HCT116 (cell line): Measurements from ENCODE around the gene OR5AC2. TPM values are rescaled to one million over a fixed set of nuclear protein-coding genes. Genes with fewer than 3 reads are reported as not detected.

Source experiments
- ATAC-seq: fragments of 200-7000 bp; cut with Tn5 transposase; 2 replicates; pipeline ENCODE4 v1.9.1; 2020; ENCODE audit warnings: mild to moderate bottlenecking, moderate library complexity
- BruUV-seq: library from RNA; stranded (reverse); fragments of 400-500 nt; replicated peaks from 2 replicates; lab custom pipeline; 2021; lab: Mats Ljungman, UMichigan
- CTCF ChIA-PET: fragments of 300-600 bp; sonication (Branson Sonifier 250); formaldehyde crosslinking; loops from one replicate; lab custom pipeline; 2021; ENCODE audit warnings: antibody characterized with exemption; lab: Charles Lee
- POLR2A ChIA-PET: fragments of 300-600, 350-600 bp; sonication (Branson Sonifier 250); formaldehyde crosslinking; loops from one replicate; lab custom pipeline; 2021; ENCODE audit warnings: antibody characterized with exemption; lab: Charles Lee
- RAD21 ChIA-PET, 2 experiments: fragments of 300-600 bp; sonication (Branson Sonifier 250); formaldehyde crosslinking; loops; one replicate each; lab custom pipeline; 2023; ENCODE audit warnings: low total read pairs in 2 of 2; ENCODE audit not compliant: uncharacterized antibody in 2 of 2, unreplicated experiment in 2 of 2, low non-redundant PET in 1 of 2; lab: Charles Lee
- DNase-seq: peaks from one replicate; pipeline ENCODE4 v3.0.0-alpha.2; 2010; ENCODE audit warnings: low read depth, low spot score
- H2AFZ ChIP-seq: fragments of 200-600 bp; shearing (Covaris generic), sonication (generic); 2 replicates; pipeline ENCODE4 v1.6.1; 2017; ENCODE audit warnings: low read depth, mixed run types, mixed read lengths, antibody characterized with exemption, low read length; ENCODE audit not compliant: poor library complexity, severe bottlenecking
- H3K27ac ChIP-seq: 2 replicates; pipeline ENCODE4 v1.5.1; 2012; ENCODE audit warnings: low read depth, low read length
- H3K27me3 ChIP-seq: fragments of 200-600 bp; sonication (generic); 2 replicates; pipeline ENCODE4 v1.6.1; 2016; ENCODE audit warnings: mixed run types, low read length, mixed read lengths; ENCODE audit not compliant: insufficient read depth
- H3K36me3 ChIP-seq, 2 experiments: fragments of 200-500 bp in 1 of 2; fragments of 200-600 bp in 1 of 2; sonication (Bioruptor generic) in 1 of 2; sonication (generic) in 1 of 2; 2 replicates each; pipeline versions ENCODE4 v1.5.1 to v1.6.1; 2014 to 2016; ENCODE audit warnings: low read length in 2 of 2, inconsistent platforms in 1 of 2, mixed read lengths in 1 of 2, mixed run types in 1 of 2; ENCODE audit not compliant: insufficient read depth in 2 of 2, control insufficient read depth in 1 of 2
- H3K4me1 ChIP-seq, 2 experiments: fragments of 200-600 bp in 1 of 2; sonication (generic) in 1 of 2; 2 replicates each; pipeline versions ENCODE4 v1.5.1 to v1.6.1; 2012 to 2017; ENCODE audit warnings: low read length in 2 of 2, inconsistent platforms in 1 of 2, mild to moderate bottlenecking in 1 of 2, mixed read lengths in 1 of 2, mixed run types in 1 of 2, moderate library complexity in 1 of 2; ENCODE audit not compliant: insufficient read depth in 2 of 2, control insufficient read depth in 1 of 2
- H3K4me2 ChIP-seq: fragments of 200-600 bp; sonication (generic); 2 replicates; pipeline ENCODE4 v1.6.1; 2017; ENCODE audit warnings: mixed run types, low read length, mixed read lengths
- H3K4me3 ChIP-seq, 2 experiments: fragments of 200-600 bp in 1 of 2; sonication (generic) in 1 of 2; replicated peaks in 1 of 2; 2 replicates each; pipeline ENCODE4 v1.5.1; 2011 to 2016; ENCODE audit warnings: low read length in 2 of 2, control low read depth in 1 of 2, low read depth in 1 of 2, mild to moderate bottlenecking in 1 of 2, mixed read lengths in 1 of 2, mixed run types in 1 of 2
- H3K79me2 ChIP-seq: fragments of 200-600 bp; sonication (generic); 2 replicates; pipeline ENCODE4 v1.6.1; 2017; ENCODE audit warnings: mild to moderate bottlenecking, mixed run types, low read length, moderate library complexity, mixed read lengths; ENCODE audit not compliant: insufficient read depth
- H3K9ac ChIP-seq: fragments of 200-600 bp; sonication (generic); 2 replicates; pipeline ENCODE4 v1.6.1; 2016; ENCODE audit warnings: low read length, mixed read lengths
- H3K9me2 ChIP-seq: fragments of 200-600 bp; sonication (generic), shearing (Covaris generic); 2 replicates; pipeline ENCODE4 v1.6.1; 2017; ENCODE audit warnings: mixed run types, mild to moderate bottlenecking, moderate library complexity; ENCODE audit not compliant: insufficient read depth
- H3K9me3 ChIP-seq, 2 experiments: fragments of 200-500 bp in 1 of 2; fragments of 200-600 bp in 1 of 2; sonication (Bioruptor generic) in 1 of 2; sonication (generic) in 1 of 2; 2 replicates each; pipeline ENCODE4 v1.6.1; 2014 to 2017; ENCODE audit warnings: low read length in 2 of 2, mixed read lengths in 2 of 2, inconsistent platforms in 1 of 2, low read depth in 1 of 2, mild to moderate bottlenecking in 1 of 2, mixed run types in 1 of 2, moderate library complexity in 1 of 2; ENCODE audit not compliant: control insufficient read depth in 1 of 2, insufficient read depth in 1 of 2
- H4K20me1 ChIP-seq: fragments of 200-600 bp; sonication (generic), shearing (Covaris generic); 2 replicates; pipeline ENCODE4 v1.6.1; 2017; ENCODE audit warnings: mixed run types, mild to moderate bottlenecking, moderate library complexity; ENCODE audit not compliant: insufficient read depth
- CBX3 ChIP-seq: IDR thresholded peaks from 2 replicates; pipeline ENCODE4 v1.6.1; 2012; ENCODE audit warnings: low read depth
- CEBPB ChIP-seq: IDR thresholded peaks from 2 replicates; pipeline ENCODE4 v1.6.1; 2012; ENCODE audit warnings: low read depth
- JUND ChIP-seq: IDR thresholded peaks from 2 replicates; pipeline ENCODE4 v1.6.1; 2012
- POLR2A ChIP-seq: IDR thresholded peaks from 2 replicates; pipeline ENCODE4 v1.7.0; 2011; ENCODE audit warnings: borderline replicate concordance; ENCODE audit not compliant: insufficient read depth, insufficient read length; ENCODE audit errors: extremely low read depth
- intact Hi-C: fragments of 100-400 bp; cut with micrococcal nuclease; formaldehyde crosslinking; loops from 2 replicates; pipeline ENCODE4 v1.10.0; 2022
- total RNA-seq: library from RNA; stranded (reverse); gene quantifications from one replicate; pipeline ENCODE4 v1.2.1, GENCODE V29; 2021; ENCODE audit not compliant: unreplicated experiment
- TF ChIP-seq, protein P1 (sequence below), 3 experiments: fragments of 200-600 bp in 1 of 3; sonication (generic) in 1 of 3; IDR thresholded peaks in 2 of 3; conservative IDR thresholded peaks in 1 of 3; 2 replicates each; pipeline ENCODE4 v1.5.1; 2012 to 2017; ENCODE audit warnings: low read depth in 2 of 3, low read length in 2 of 3, antibody characterized with exemption in 1 of 3, borderline replicate concordance in 1 of 3, control low read depth in 1 of 3, mild to moderate bottlenecking in 1 of 3, mixed read lengths in 1 of 3, mixed run types in 1 of 3, moderate library complexity in 1 of 3; ENCODE audit not compliant: insufficient read depth in 1 of 3

OR5AC2 gene
- total RNA-seq, 1 experiment from 2014 or later = not detected

DNA sequence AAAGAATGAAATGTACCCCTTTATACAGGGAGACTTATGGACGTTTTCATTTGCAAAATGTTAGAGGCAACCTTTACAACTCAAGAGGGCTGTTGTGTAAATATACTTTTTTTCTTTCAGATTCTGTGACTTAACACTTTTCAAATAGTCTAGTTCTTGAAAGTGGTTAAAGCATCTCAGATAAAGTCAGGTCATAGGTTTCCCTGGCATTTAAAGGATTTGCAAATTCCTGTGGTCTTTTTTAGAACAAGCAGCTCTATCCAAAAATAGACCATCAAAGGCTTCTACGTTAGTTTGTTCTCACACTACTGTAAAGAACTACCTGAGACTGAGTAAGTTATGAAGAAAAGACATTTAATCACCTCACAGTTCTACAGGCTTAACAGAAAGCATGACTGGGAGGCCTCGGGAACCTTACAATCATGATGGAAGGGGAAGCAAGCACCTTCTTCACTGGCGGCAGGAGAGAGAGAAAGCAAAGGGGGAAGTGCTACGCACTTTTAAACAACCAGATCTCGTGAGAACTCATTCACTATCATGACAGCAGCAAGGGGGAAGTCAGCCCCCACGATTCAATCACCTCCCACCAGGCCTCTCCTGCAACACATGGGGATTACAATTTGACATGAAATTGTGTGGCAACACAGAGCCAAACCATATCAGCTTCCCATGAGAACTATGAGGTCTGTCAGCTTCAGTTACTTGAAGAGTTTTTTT is 28.6 kb upstream of the OR5AC2 start:
- no peak overlapping the region for H3K4me2 ChIP-seq
- TF ChIP-seq, protein P1, sequence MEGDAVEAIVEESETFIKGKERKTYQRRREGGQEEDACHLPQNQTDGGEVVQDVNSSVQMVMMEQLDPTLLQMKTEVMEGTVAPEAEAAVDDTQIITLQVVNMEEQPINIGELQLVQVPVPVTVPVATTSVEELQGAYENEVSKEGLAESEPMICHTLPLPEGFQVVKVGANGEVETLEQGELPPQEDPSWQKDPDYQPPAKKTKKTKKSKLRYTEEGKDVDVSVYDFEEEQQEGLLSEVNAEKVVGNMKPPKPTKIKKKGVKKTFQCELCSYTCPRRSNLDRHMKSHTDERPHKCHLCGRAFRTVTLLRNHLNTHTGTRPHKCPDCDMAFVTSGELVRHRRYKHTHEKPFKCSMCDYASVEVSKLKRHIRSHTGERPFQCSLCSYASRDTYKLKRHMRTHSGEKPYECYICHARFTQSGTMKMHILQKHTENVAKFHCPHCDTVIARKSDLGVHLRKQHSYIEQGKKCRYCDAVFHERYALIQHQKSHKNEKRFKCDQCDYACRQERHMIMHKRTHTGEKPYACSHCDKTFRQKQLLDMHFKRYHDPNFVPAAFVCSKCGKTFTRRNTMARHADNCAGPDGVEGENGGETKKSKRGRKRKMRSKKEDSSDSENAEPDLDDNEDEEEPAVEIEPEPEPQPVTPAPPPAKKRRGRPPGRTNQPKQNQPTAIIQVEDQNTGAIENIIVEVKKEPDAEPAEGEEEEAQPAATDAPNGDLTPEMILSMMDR (IDR thresholded peaks at IDR 0.05 in 2 of 3, conservative IDR thresholded peaks at IDR 0.05 in 1 of 3; ENCODE audit: borderline replicate concordance in 1 of 3, insufficient read depth in 1 of 3, low read depth in 2 of 3, low read length in 2 of 3) = no peak
- no peak for TF ChIP-seq CEBPB
- ChIA-PET POLR2A (no interaction called here), RAD21 (no interaction called here), CTCF (no interaction called here)
- no peaks in the 10 kb centered on the region for H3K9me3 ChIP-seq
- no peaks in the 10 kb centered on the region for H3K79me2 ChIP-seq
- H3K4me1 ChIP-seq = no peaks in the 10 kb centered on the region
- no peak overlapping the region for H3K9ac ChIP-seq
- no peaks in the 10 kb centered on the region for H3K9me2 ChIP-seq
- no peak for DNase-seq
- H3K36me3 ChIP-seq = no peaks in the 10 kb centered on the region
- no peak overlapping the region for H3K4me3 ChIP-seq
- intact Hi-C loops = loop anchor here (10.0 kb wide), 1 partner anchor 946 kb away; no protein-coding TSS in a partner anchor
- no TSS peak for BruUV-seq
- ATAC-seq = no peak
- no peak overlapping the region for H3K27ac ChIP-seq
- H3K27me3 ChIP-seq = no peaks in the 10 kb centered on the region
- H2AFZ ChIP-seq = no peak overlapping the region
- H4K20me1 ChIP-seq = no peaks in the 10 kb centered on the region

- Histone ChIP-seq H3K9me3 (no peaks in the 10 kb centered on the region), H3K36me3 (no peaks in the 10 kb centered on the region), H3K27ac (no peak overlapping the region), H4K20me1 (no peaks in the 10 kb centered on the region), H3K79me2 (no peaks in the 10 kb centered on the region), H3K9ac (no peak overlapping the region), H3K4me1 (no peaks in the 10 kb centered on the region), H3K4me2 (no peak overlapping the region)
- peak; percentile 6 for DNase-seq
- RAD21 ChIA-PET = no interaction called here
- POLR2A ChIA-PET = no interaction called here
- TF ChIP-seq POLR2A = no peak
- TF ChIP-seq CBX3 = no peak
- TF ChIP-seq JUND = no peak
- TF ChIP-seq, protein P1 (IDR thresholded peaks at IDR 0.05 in 2 of 3, conservative IDR thresholded peaks at IDR 0.05 in 1 of 3; ENCODE audit: borderline replicate concordance in 1 of 3, insufficient read depth in 1 of 3, low read depth in 2 of 3, low read length in 2 of 3) = peak in 2 of 3 experiments; percentile 47 to 54; a peak in 4 of 6 replicates
- TF ChIP-seq, all 23 proteins: peak for 1
- CTCF ChIA-PET = no interaction called here
- intact Hi-C loops = no loop called here
- Histone ChIP-seq H2AFZ (no peak overlapping the region), H3K9me2 (no peaks in the 10 kb centered on the region), H3K4me3 (no peak overlapping the region), H3K27me3 (0 out of 2 replicates have a peak, but pooled peaks cover 3% of the 10 kb centered on the region)
- no TSS peak for BruUV-seq
- ATAC-seq = no peak
Observed at GRCh38 chr3:98068824-98069223, 18.1 kb upstream of the OR5AC2 start.
